Heart left ventricle (tissue), 16 donors: Measurements from ENCODE around the gene NAPA. TPM values are rescaled to one million over a fixed set of nuclear protein-coding genes. Genes with fewer than 3 reads are reported as not detected.

Experiments used
- ATAC-seq, 4 donors: fragments of 200-7000 bp; cut with Tn5 transposase; one replicate each; pipeline ENCODE4 v1.9.1; 2020 to 2022; ENCODE audit warnings: moderate library complexity in 4 of 4, mild to moderate bottlenecking in 3 of 4, moderate number of reproducible peaks in 1 of 4
- DNase-seq, 5 donors: peaks; one replicate each; pipeline ENCODE4 v3.0.0-alpha.2; 2020
- H3K27ac ChIP-seq, 12 donors: fragments of 200-600 bp; sonication (generic) in 4 of 12; one replicate each; pipeline versions ENCODE4 v1.5.0 to v1.8.0; 2016 to 2022; ENCODE audit warnings: mild to moderate bottlenecking in 2 of 12
- H3K27me3 ChIP-seq, 9 donors: fragments of 200-600 bp; sonication (generic) in 2 of 9; one replicate each; pipeline versions ENCODE4 v1.5.1 to v1.8.0; 2016 to 2022; ENCODE audit warnings: mild to moderate bottlenecking in 3 of 9
- H3K36me3 ChIP-seq, 9 donors: fragments of 200-600 bp; sonication (generic) in 2 of 9; one replicate each; pipeline versions ENCODE4 v1.5.0 to v1.8.0; 2018 to 2022; ENCODE audit warnings: mild to moderate bottlenecking in 2 of 9
- H3K4me1 ChIP-seq, 12 donors: fragments of 200-600 bp; sonication (generic) in 4 of 12; one replicate each; pipeline versions ENCODE4 v1.5.0 to v1.8.0; 2016 to 2022; ENCODE audit warnings: mild to moderate bottlenecking in 3 of 12
- H3K4me3 ChIP-seq, 12 donors: fragments of 200-600 bp; sonication (generic) in 4 of 12; one replicate each; pipeline versions ENCODE4 v1.5.0 to v1.8.0; 2017 to 2022; ENCODE audit warnings: mild to moderate bottlenecking in 9 of 12, moderate library complexity in 4 of 12
- H3K9me3 ChIP-seq, 12 donors: fragments of 200-600 bp; sonication (generic) in 4 of 12; one replicate each; pipeline versions ENCODE4 v1.5.0 to v1.8.0; 2016 to 2022; ENCODE audit warnings: mild to moderate bottlenecking in 1 of 12
- POLR2A ChIP-seq, 2 donors: fragments of 450-650 bp; IDR thresholded peaks; one replicate each; pipeline ENCODE4 v1.6.1; 2017; ENCODE audit warnings: antibody characterized with exemption in 2 of 2, mild to moderate bottlenecking in 2 of 2, moderate library complexity in 2 of 2
- WGBS, 4 donors: extraction: QIAGEN DNeasy Blood & Tissue Kit in 2 of 4; methylation state at CpG; one replicate each; pipeline versions ENCODE4 v1.1.5 to v1.1.7; 2013 to 2018; 5-methylcytosine and 5-hydroxymethylcytosine counted together
- intact Hi-C, 10 donors: fragments of 100-400 bp; cut with DNase I; formaldehyde crosslinking; loops; one replicate each; pipeline versions ENCODE4 v1.11.1 to v1.14.2; 2022
- polyA plus RNA-seq, 2 donors: library from polyadenylated mRNA; stranded (reverse); fragments of 200-250 nt; gene quantifications; one replicate each; pipeline ENCODE4 v1.2.3, GENCODE V29; 2013
- total RNA-seq, 9 donors: library from RNA; depleted of rRNA in 2 of 9; stranded (reverse); fragments of >200 nt in 2 of 9; fragmentation: NEBNext Ultra II Directional in 3 of 9; extraction: Animal tissue kit (Norgen Biotek cat#: 25700) in 3 of 9; gene quantifications; one replicate each; pipeline versions ENCODE4 v1.1.0 to v1.2.4, GENCODE V29; 2016 to 2023
- TF ChIP-seq, protein P1 (sequence below), 12 donors: fragments of 200-600 bp; sonication (generic) in 4 of 12; IDR thresholded peaks; one replicate each; pipeline versions ENCODE4 v1.5.0 to v1.8.0; 2018 to 2022; ENCODE audit warnings: antibody characterized with exemption in 12 of 12, mild to moderate bottlenecking in 5 of 12
- donor health status: ischemic (EF 13 %, LVEDD 7.1; RV severe dilation, severe dysfunction).
- donor health status: healthy with polysubstance abuse.
- donor health status: DM: no; HTN: yes; CAD: no.
- donor health status: DM: no; HTN: no; CAD: no.
- donor health status: ischemic (EF 25% LVEDD 6.9; RV normal size, moderate dysfunction).
- donor health status: ischemic (EF 25% LVEDD 5.7; RV mildly dilated, moderate dysfunction).
- donor health status: healthy.
- donor health status: DM: yes; HTN: yes; CAD: no.
- donor health status: ischemic (EF 35%, LVEDD 5.7; RV mildly dilated, moderate dysfunction).
- donor health status: nonischemic (EF 11% LVEDD 7.7; RV severe dilation, severe dysfunction).
- donor health status: DM: yes; HTN: yes; CAD: no.
- donor health status: PGD.
- donor health status: ischemic (EF 29% LVEDD 5.4; RV normal size, mild dysfunction).
- donor health status: nonischemic (EF 23%, LVEDD 6.1; RV moderate dilation, normal function).

The NAPA gene
- total and polyA plus RNA-seq, 11 donors: 113 to 238 (median 122) TPM

DNA sequence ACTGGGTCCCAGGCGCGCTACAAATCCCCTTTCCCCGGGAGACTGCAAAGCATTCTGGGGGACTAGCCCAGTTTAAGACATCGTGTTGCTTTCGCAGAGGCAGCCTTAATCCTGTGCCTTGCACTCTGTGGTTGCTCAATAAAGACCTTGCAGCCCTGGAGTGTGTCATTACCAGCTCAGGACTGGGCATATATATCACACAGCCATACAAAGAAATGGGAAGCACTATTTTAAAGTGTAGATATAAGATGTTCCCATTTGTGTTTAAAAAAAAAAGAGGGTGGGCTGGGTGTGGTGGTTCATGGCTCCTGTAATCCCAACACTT lies 11.1 kb downstream of the NAPA start:
- WGBS, 4 donors: 64 to 98% (median 74%) methylated on average over 5 of the region's 5 CpGs
- intact Hi-C loops: no loop called here
- H3K4me1 ChIP-seq: peaks cover 4 to 44% (median 24%) of the 10 kb centered on the region in 12 donors
- no peak overlapping the region for H3K4me3 ChIP-seq
- no peaks in the 10 kb centered on the region for H3K27me3 ChIP-seq
- no peak for TF ChIP-seq POLR2A (IDR thresholded peaks at IDR 0.05)
- peaks cover 0 to 82% (median 55%) of the 10 kb centered on the region in 9 donors for H3K36me3 ChIP-seq
- ATAC-seq (no peak), DNase-seq (no peak)
- no peaks in the 10 kb centered on the region for H3K9me3 ChIP-seq
- H3K27ac ChIP-seq: peak overlapping the region in 1 of 12 donors; percentile 29

DNA sequence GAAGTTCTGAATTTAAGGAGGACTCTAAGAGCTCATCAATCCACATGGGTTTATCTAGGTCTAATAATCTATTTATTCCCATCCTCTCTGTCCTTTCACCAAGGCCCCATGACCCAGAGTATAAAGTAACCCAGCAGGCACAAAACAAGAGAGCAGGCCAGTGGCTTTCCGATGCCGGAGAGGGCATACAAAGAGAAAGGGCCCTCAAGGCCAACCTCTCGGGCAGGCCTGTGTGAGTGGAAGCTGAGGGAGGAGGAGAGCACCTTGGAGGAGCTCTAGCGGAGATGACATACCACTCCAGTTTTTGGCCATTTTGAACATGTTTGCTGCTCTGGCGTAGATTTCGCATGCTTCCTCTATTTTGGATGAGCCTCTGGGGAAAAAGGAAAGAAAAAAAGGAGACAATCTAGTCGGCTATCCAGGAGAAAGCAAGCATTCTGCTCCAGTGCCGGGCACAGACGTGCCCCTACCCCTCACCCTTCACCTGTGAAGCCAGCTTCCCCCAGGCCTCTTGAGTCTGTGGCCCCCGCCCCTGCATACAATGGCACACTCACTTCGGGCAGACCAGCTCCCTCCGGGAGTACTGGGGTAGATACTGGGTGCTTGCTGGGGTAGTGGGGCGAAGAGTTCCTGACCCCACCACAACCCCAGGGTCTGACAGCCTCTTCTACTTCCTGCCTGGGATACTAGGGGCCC lies 11.6 kb downstream of the NAPA start:
- Histone ChIP-seq H3K4me3 (no peak overlapping the region), H3K36me3 (peaks cover 0 to 87% (median 60%) of the 10 kb centered on the region in 9 donors), H3K4me1 (peaks cover 4 to 44% (median 20%) of the 10 kb centered on the region in 12 donors), H3K27ac (peak overlapping the region in 1 of 12 donors; percentile 29), H3K27me3 (no peaks in the 10 kb centered on the region), H3K9me3 (no peaks in the 10 kb centered on the region)
- TF ChIP-seq POLR2A (IDR thresholded peaks at IDR 0.05): no peak
- TF ChIP-seq, protein P1, sequence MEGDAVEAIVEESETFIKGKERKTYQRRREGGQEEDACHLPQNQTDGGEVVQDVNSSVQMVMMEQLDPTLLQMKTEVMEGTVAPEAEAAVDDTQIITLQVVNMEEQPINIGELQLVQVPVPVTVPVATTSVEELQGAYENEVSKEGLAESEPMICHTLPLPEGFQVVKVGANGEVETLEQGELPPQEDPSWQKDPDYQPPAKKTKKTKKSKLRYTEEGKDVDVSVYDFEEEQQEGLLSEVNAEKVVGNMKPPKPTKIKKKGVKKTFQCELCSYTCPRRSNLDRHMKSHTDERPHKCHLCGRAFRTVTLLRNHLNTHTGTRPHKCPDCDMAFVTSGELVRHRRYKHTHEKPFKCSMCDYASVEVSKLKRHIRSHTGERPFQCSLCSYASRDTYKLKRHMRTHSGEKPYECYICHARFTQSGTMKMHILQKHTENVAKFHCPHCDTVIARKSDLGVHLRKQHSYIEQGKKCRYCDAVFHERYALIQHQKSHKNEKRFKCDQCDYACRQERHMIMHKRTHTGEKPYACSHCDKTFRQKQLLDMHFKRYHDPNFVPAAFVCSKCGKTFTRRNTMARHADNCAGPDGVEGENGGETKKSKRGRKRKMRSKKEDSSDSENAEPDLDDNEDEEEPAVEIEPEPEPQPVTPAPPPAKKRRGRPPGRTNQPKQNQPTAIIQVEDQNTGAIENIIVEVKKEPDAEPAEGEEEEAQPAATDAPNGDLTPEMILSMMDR (IDR thresholded peaks at IDR 0.05): no peak
- peak in 1 of 5 donors; percentile 7 for DNase-seq
- WGBS, 4 donors: 83 to 88% (median 85%) methylated on average over 13 of the region's 13 CpGs
- intact Hi-C loops: no loop called here
- no peak for ATAC-seq

DNA sequence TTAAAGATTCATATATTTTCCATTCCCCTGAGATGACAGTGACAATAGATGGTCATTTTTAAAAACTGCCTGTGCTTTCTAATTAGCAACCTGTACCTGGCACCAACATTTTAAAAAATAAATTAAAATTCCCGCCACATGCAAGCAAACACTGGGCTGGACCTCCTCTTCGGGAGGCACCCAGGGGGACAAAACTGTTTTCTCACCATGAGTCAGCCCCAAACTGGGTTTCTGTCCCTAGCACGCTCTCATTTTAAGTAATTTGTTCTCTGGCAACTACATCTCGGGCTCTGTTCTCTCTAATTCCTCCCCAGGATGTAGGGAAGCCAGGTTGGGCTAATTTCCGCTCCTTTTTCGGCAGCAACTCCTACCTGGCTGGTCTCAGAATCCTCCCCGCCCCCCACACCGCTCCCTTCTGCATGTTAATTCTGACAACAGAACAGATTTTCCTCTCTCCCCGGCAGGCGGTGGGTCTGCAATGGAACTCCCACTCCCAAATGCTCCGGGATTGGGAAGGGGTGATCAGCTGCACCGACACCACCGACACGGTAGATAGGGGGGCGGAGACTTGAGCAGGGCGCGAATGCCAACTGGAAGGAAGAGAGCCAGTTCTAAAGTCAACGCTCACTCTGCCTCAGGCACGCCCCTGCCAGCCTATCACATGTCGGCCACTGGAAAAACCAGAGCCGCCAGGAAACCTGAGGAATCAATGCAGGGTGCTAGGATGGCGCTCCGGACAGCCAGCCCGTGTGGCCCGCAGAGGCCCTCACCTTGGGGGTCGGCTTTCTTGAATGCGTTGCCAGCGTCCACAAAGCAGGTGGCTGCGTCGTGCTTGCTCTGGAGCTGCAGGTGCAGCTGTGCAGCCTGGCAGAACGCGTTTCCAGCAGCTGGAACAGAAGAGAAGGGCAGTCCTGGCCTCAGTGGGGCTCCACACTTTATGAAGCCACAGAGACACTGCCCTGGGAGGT lies 14.7 kb downstream of the NAPA start:
- Histone ChIP-seq H3K4me3 (no peak overlapping the region), H3K4me1 (peaks cover 0 to 32% (median 11%) of the 10 kb centered on the region in 12 donors), H3K36me3 (peaks cover 0 to 96% (median 85%) of the 10 kb centered on the region in 9 donors), H3K9me3 (no peaks in the 10 kb centered on the region), H3K27ac (no peak overlapping the region), H3K27me3 (no peaks in the 10 kb centered on the region)
- 82 to 89% (median 87%) methylated on average over 29 to 32 of the region's 32 CpGs for WGBS, 4 donors
- no peak for TF ChIP-seq POLR2A (IDR thresholded peaks at IDR 0.05)
- TF ChIP-seq, protein P1 (IDR thresholded peaks at IDR 0.05): no peak
- peak in 2 of 5 donors; percentile 16 to 51 for DNase-seq
- no peak for ATAC-seq
- intact Hi-C loops: no loop called here

DNA sequence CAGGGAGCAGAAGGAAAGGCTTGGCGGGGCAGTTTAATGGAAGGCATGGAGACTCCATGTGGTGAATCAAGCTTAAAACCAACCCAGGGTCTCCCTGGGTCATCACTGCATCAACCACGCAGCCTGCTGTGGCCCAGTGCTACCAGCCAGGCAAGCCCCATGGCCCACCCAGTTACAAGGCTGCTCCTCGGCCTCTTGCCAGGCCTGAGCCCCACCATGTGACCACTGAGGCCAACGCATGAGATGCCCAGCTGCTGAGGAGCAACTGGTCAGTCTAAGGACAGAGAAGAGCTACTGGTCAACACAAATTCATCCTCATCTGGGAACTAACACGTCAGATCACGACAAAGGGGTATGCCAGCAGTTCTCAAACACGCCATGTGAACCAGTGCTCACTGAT lies 15.5 kb downstream of the NAPA start:
- intact Hi-C loops: no loop called here

More for the DNA sequence above, 15.5 kb downstream of the NAPA start:
- ATAC-seq (no peak), DNase-seq (peak in 1 of 5 donors; percentile 5)
- Histone ChIP-seq H3K4me1 (peaks cover 0 to 40% (median 14%) of the 10 kb centered on the region in 12 donors), H3K36me3 (peaks cover 0 to 92% (median 81%) of the 10 kb centered on the region in 9 donors), H3K9me3 (no peaks in the 10 kb centered on the region), H3K27ac (no peak overlapping the region), H3K27me3 (no peaks in the 10 kb centered on the region), H3K4me3 (no peak overlapping the region)
- 91 to 96% (median 92%) methylated on average over 6 to 7 of the region's 7 CpGs for WGBS, 4 donors
- no peak for TF ChIP-seq POLR2A (IDR thresholded peaks at IDR 0.05)
- TF ChIP-seq, protein P1 (IDR thresholded peaks at IDR 0.05): no peak
